ENCODE measurements around the gene OTUD5.
"Not testable (repeated sequence)": the region's sequence is repeated elsewhere in the genome, so short reads cannot be mapped to it uniquely, and the experiment has no call there.

OTUD5 gene

GRCh38 chrX:48957477-48957826 is at the start of gene OTUD5:
Gene OTUD5, minus strand, starts transcription at chrX:48957607. Its CDS starts 37 bp downstream, at chrX:48957570.
- peak; percentile 79 for DNase-seq

GRCh38 chrX:49003696-49004095 is 46.3 kb upstream of the OTUD5 start:
- no peak for DNase-seq

- DNase-seq = peak; percentile 85
Observed at GRCh38 chrX:49002091-49002935, 44.9 kb upstream of the OTUD5 start, which contains the start of gene GRIPAP1. Gene GRIPAP1, minus strand, starts transcription at chrX:49002264. Its CDS starts 35 bp downstream, at chrX:49002229.

GRCh38 chrX:49001521-49002090 is 44.2 kb upstream of the OTUD5 start:
- DNase-seq = peak; percentile 36

- no peak for DNase-seq
Observed at GRCh38 chrX:49000636-49001035, 43.2 kb upstream of the OTUD5 start.

- DNase-seq = no peak
Observed at GRCh38 chrX:48999030-48999429, 41.6 kb upstream of the OTUD5 start.

GRCh38 chrX:48998391-48998790 is 41.0 kb upstream of the OTUD5 start:
- no peak for DNase-seq

GRCh38 chrX:48997865-48998264 is 40.5 kb upstream of the OTUD5 start:
- no peak for DNase-seq

GRCh38 chrX:48997455-48997854 is 40.0 kb upstream of the OTUD5 start:
- no peak for DNase-seq

GRCh38 chrX:48996969-48997368 is 39.6 kb upstream of the OTUD5 start:
- peak; percentile 15 for DNase-seq

GRCh38 chrX:48992341-48992740 is 34.9 kb upstream of the OTUD5 start:
- DNase-seq = no peak

- DNase-seq = no peak
Observed at GRCh38 chrX:48989483-48989882, 32.1 kb upstream of the OTUD5 start.

GRCh38 chrX:48983896-48984295 is 26.5 kb upstream of the OTUD5 start:
- DNase-seq = no peak

- no peak for DNase-seq
Observed at GRCh38 chrX:48983081-48983480, 25.7 kb upstream of the OTUD5 start.

GRCh38 chrX:48981178-48981577 is 23.8 kb upstream of the OTUD5 start:
- DNase-seq = no peak

GRCh38 chrX:48980341-48980740 is 22.9 kb upstream of the OTUD5 start:
- DNase-seq = not testable (repeated sequence)

- no peak for DNase-seq
Observed at GRCh38 chrX:48978226-48978625, 20.8 kb upstream of the OTUD5 start.

- DNase-seq = no peak
Observed at GRCh38 chrX:48976086-48976485, 18.7 kb upstream of the OTUD5 start.

- no peak for DNase-seq
Observed at GRCh38 chrX:48975541-48975940, 18.1 kb upstream of the OTUD5 start.

- DNase-seq = no peak
Observed at GRCh38 chrX:48975041-48975440, 17.6 kb upstream of the OTUD5 start.

GRCh38 chrX:48974574-48974973 is 17.2 kb upstream of the OTUD5 start:
- DNase-seq = no peak

- DNase-seq = no peak
Observed at GRCh38 chrX:48974033-48974432, 16.6 kb upstream of the OTUD5 start.

- DNase-seq = peak; percentile 47
Observed at GRCh38 chrX:48972220-48973164, 15.1 kb upstream of the OTUD5 start.
